Right lobe of liver (tissue), 4 donors: ENCODE measurements around the gene ITGA2.

Experiments used
- CTCF ChIP-seq, 4 donors: fragments of 200-600 bp in 3 of 4; fragments of 450-650 bp in 1 of 4; IDR thresholded peaks; one replicate each; pipeline versions ENCODE4 v1.5.1 to v1.8.0; 2016 to 2022; ENCODE audit warnings: antibody characterized with exemption in 4 of 4, mild to moderate bottlenecking in 2 of 4
- POLR2A ChIP-seq: fragments of 450-650 bp; IDR thresholded peaks from one replicate; pipeline ENCODE4 v1.6.1; 2017; ENCODE audit warnings: antibody characterized with exemption, mild to moderate bottlenecking
- donor health status: DM: no; HTN: no; CAD: no.
- donor health status: DM: no; HTN: no; CAD: no.
- donor health status: DM: no; HTN: yes; CAD: no.

GRCh38 chr5:52993367-52993766 is 4.2 kb downstream of the ITGA2 start:
- TF ChIP-seq CTCF (IDR thresholded peaks at IDR 0.05) (no peak), POLR2A (no peak)
